ENCODE measurements around the gene CLSTN3.

CLSTN3 gene

DNA sequence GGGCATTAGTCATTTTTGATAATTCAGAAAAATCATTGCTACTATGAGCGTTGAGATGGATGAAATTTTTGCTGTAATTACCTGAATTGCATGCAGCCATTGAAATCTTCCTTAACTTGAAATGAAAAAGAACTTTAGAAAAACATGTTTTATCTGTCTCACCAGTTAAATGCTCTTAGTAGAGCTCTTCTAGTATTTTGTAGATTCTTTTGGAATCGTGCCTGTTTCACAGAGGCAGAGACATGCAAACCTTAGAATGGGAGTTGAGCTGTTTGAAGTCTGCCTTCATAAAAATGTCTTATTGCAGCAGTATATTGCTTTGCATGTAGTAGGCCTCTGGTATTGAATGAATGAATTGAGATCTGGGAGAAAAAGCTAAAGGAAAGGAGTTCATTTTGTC is 63.5 kb downstream of the CLSTN3 start:
- no peak for DNase-seq

DNA sequence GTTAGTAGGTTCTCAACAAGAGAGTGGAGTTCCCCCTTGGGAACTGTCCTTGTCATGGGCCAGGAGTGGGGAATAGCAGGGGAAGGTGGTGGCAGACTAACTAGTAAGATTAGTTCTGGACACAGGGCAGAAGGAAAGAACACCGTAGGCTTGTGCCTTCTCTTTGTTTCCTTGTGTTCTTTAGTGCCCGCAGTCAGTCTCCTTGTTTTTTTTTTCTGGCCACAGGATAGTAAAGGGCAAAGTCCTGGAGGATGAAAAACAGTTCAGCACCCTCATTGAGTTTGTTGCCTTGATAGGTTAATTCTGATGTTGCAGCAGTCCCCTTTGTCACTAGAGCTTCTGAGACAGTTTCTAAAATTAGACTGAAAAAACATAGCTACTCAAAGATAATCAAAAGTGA is 67.7 kb downstream of the CLSTN3 start:
- no peak for DNase-seq

DNA sequence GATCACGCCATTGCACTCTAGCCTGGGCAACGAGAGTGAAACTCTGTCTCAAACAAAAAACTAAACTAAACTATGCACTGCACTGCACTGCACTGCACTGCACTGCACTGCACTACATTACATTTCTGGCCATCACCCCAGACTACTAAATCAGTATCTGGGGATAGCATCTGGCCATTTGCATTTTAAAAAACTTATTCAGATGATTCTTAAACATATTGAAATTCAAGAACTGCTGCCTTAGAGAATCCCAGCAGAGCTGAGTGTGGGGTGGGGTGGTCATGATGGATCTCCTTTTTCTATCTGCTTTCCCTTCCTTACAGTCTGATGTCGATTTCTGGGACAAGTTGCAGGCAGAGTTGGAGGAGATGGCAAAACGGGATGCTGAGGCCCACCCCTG is 72.9 kb downstream of the CLSTN3 start:
- DNase-seq, result no peak

DNA sequence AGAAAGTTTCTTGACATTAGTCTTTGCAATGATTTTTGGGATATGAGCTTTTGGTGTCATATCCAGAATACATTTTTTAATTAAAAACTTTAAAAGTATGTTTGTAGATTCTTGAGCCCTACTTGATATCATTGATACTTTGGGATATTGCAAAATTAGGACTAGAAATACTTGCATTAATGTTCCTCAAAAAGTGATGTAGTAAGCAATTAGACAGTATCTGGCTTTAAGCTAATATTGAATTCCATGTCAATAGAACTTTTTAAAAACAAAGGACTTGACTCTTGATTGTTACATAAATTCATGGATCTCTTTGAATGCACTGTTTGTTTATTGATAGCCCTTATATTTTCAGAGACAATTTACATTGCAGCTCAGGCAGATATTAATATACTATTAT is 74.9 kb downstream of the CLSTN3 start:
- no peak for DNase-seq

DNA sequence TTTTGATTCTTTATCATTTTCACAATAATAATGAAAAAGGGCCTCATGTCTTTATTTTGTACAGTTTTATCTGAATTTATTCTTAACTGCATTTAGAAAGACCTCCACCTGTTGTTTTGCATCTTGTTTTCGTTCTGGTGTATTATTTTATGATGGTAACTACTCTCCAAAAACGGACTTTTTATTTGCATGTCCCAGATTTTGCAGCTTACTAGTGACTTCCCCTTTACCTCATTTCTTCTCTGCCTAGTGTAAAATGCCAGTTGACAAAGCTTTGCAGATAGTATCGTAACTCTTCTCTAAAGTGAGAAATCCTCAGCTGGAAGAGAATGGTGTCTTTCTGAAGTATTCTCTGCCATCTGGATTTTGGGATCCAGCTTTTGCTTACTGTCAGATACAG is 76.5 kb downstream of the CLSTN3 start:
- no peak for DNase-seq

DNA sequence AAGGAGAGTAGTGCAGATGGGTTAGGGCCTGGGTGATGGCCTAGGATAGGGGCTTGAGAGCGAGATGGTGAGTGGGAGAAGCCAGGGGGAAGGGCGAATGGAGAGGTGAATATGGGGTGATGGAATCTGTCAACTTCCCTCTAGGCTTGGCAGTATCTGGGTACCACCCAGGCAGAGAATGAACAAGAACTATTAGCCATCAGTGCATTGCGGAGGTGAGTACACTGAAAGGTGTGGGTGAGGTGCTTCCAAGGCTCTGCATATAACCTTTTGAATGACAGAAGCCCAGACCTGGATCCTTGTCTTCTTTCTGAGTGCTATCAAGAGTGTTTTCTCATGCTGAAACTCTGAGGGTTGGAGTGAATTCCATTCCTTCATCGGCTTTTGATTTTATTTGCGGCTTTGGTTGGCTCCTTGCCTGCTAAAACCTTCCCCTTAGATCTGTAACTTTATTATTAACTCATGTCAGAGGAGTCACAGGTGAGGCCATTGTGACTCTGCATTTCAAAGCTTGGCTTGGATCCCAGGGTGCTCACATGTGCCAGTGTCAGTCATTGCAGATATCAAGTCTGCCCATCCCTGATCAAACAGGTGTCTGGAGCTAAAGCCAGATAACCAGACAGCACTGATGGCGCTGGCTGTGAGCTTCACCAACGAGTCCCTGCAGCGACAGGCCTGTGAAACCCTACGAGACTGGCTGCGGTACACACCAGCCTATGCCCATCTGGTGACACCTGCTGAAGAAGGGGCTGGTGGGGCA is 77.9 kb downstream of the CLSTN3 start:
- DNase-seq, result no peak
